HepG2 (cell line): ENCODE measurements around the gene C16orf86. TPM values are rescaled to one million over a fixed set of nuclear protein-coding genes. Genes with fewer than 3 reads are reported as not detected.

ENCODE experiments used
- E2F5 ChIP-seq: sonication (generic); formaldehyde crosslinking; conservative IDR thresholded peaks from 2 replicates; pipeline ENCODE4 v1.4.0; 2020; ENCODE audit warnings: missing genetic modification reagents
- ETV6 ChIP-seq: sonication (generic); formaldehyde crosslinking; conservative IDR thresholded peaks from 2 replicates; pipeline ENCODE4 v1.4.0; 2020; ENCODE audit warnings: missing genetic modification reagents
- GLMP ChIP-seq: sonication (generic); formaldehyde crosslinking; IDR thresholded peaks from 2 replicates; pipeline ENCODE4 v1.9.0; 2021; ENCODE audit warnings: missing genetic modification reagents, mild to moderate bottlenecking, borderline replicate concordance
- KAT8 ChIP-seq: IDR thresholded peaks from 2 replicates; pipeline ENCODE4 v1.6.1; 2016; ENCODE audit warnings: missing genetic modification reagents, missing compliant biosample characterization
- KLF15 ChIP-seq: sonication (generic); formaldehyde crosslinking; IDR thresholded peaks from 2 replicates; pipeline ENCODE4 v1.8.1; 2023; ENCODE audit warnings: borderline replicate concordance, mild to moderate bottlenecking, inconsistent platforms, missing genetic modification reagents, mixed read lengths
- MIER2 ChIP-seq: IDR thresholded peaks from 2 replicates; pipeline ENCODE4 v1.6.1; 2016; ENCODE audit warnings: missing biosample characterization, missing genetic modification reagents
- MNT ChIP-seq: fragments of 450-650 bp; IDR thresholded peaks from 2 replicates; pipeline ENCODE4 v1.6.1; 2016
- MYPOP ChIP-seq: sonication (generic); formaldehyde crosslinking; IDR thresholded peaks from 2 replicates; pipeline ENCODE4 v1.8.1; 2023; ENCODE audit warnings: mild to moderate bottlenecking, moderate library complexity, missing genetic modification reagents
- NCOA5 ChIP-seq: sonication (generic); formaldehyde crosslinking; IDR thresholded peaks from 2 replicates; pipeline ENCODE4 v1.4.0; 2020; ENCODE audit warnings: missing genetic modification reagents
- NR1H2 ChIP-seq: sonication (generic); formaldehyde crosslinking; IDR thresholded peaks from 2 replicates; pipeline ENCODE4 v1.8.1; 2022; ENCODE audit warnings: low read depth, missing genetic modification reagents, borderline replicate concordance
- PCBP1 ChIP-seq: fragments of 200-400 bp; formaldehyde crosslinking; IDR thresholded peaks from 2 replicates; pipeline ENCODE4 v1.6.1; 2017; ENCODE audit warnings: mild to moderate bottlenecking, low read depth, low read length, borderline replicate concordance
- TCF12 ChIP-seq, 2 experiments: fragments of 450-650 bp in 1 of 2; sonication (generic) in 1 of 2; formaldehyde crosslinking in 1 of 2; IDR thresholded peaks; 2 replicates each; pipeline versions ENCODE4 v1.6.1 to v1.8.0; 2017 to 2022; ENCODE audit warnings: antibody characterized with exemption in 1 of 2, mild to moderate bottlenecking in 1 of 2, missing genetic modification reagents in 1 of 2, moderate library complexity in 1 of 2
- TEAD3 ChIP-seq: optimal IDR thresholded peaks from 2 replicates; pipeline ENCODE3; 2016; ENCODE audit warnings: borderline replicate concordance
- TERF1 ChIP-seq: sonication (generic); formaldehyde crosslinking; IDR thresholded peaks from 2 replicates; pipeline ENCODE4 v1.8.0; 2022; ENCODE audit warnings: mild to moderate bottlenecking, missing genetic modification reagents, moderate library complexity
- ZMAT3 ChIP-seq: sonication (generic); formaldehyde crosslinking; conservative IDR thresholded peaks from 2 replicates; pipeline ENCODE4 v1.7.0; 2021; ENCODE audit warnings: missing genetic modification reagents
- ZNF691 ChIP-seq: sonication (generic); formaldehyde crosslinking; IDR thresholded peaks from 2 replicates; pipeline ENCODE4 v1.4.0; 2020; ENCODE audit warnings: missing genetic modification reagents, low read depth, mild to moderate bottlenecking, borderline replicate concordance
- ZNF75D ChIP-seq: sonication (generic); formaldehyde crosslinking; IDR thresholded peaks from 2 replicates; pipeline ENCODE4 v1.8.1; 2023; ENCODE audit warnings: missing genetic modification reagents, mild to moderate bottlenecking, borderline replicate concordance
- ZXDC ChIP-seq: sonication (generic); formaldehyde crosslinking; IDR thresholded peaks from 2 replicates; pipeline ENCODE4 v1.5.0; 2020; ENCODE audit warnings: mild to moderate bottlenecking, missing genetic modification reagents
- polyA plus RNA-seq, 8 experiments: library from polyadenylated mRNA; depleted of rRNA in 3 of 8; stranded (reverse) in 7 of 8; unstranded in 1 of 8; fragments of >200 nt; fragmentation: Illumina TruSeq in 4 of 8; extraction: Trizol in 4 of 8; gene quantifications; 2 replicates each; pipeline versions ENCODE4 v1.2.1 to v1.2.3, GENCODE V29; 2011 to 2016; ENCODE audit warnings: low read depth in 4 of 8, missing spikeins in 1 of 8, mixed read lengths in 1 of 8; ENCODE audit not compliant: insufficient read depth in 1 of 8
- total RNA-seq, 5 experiments: library from RNA; depleted of rRNA; stranded (reverse); fragments of >200 nt; fragmentation: Illumina TruSeq; extraction: Trizol; gene quantifications; 2 replicates each; pipeline ENCODE4 v1.2.3, GENCODE V29; 2016; ENCODE audit warnings: low read depth in 1 of 5

C16orf86 gene
- total and polyA plus RNA-seq, 2 of the 13 experiments (the other 11 are each of a cell fraction or from before 2014, with no cell fraction given) = 1.5 to 3.1 TPM

- TF ChIP-seq E2F5 (CRISPR knock-in tag) (no peak), KAT8 (peak; percentile 82), GLMP (CRISPR knock-in tag) (no peak), ZNF691 (CRISPR knock-in tag) (peak; percentile 46; the same call in 1 of the 2 replicates), MIER2 (peak; percentile 90), NCOA5 (no peak), KLF15 (CRISPR knock-in tag) (no peak), TERF1 (no peak), MNT (peak; percentile 47; the same call in 1 of the 2 replicates), ZMAT3 (peak; percentile 73; the same call in 1 of the 2 replicates), PCBP1 (peak; percentile 88; the same call in 1 of the 2 replicates), ETV6 (CRISPR knock-in tag) (0 out of 2 replicates have a peak, but pooled peaks have one; percentile 11), TCF12 (IDR thresholded peaks at IDR 0.05) (no peak), TCF12 (CRISPR knock-in tag; IDR thresholded peaks at IDR 0.05) (no peak), NR1H2 (CRISPR knock-in tag) (no peak), TEAD3 (CRISPR knock-in tag) (peak; percentile 69), MYPOP (CRISPR knock-in tag) (peak; percentile 57; the same call in 1 of the 2 replicates), ZXDC (CRISPR knock-in tag) (no peak), ZNF75D (CRISPR knock-in tag) (no peak)
These were observed 1.3 kb downstream of the C16orf86 start (continued) for GRCh38 chr16:67667817-67668494.
